ENCODE data around the gene CEBPA.

The CEBPA gene

GRCh38 chr19:33298146-33298911 lies 4.0 kb downstream of the CEBPA start:
- no peak for TF ChIP-seq ZBTB7A (IDR thresholded peaks at IDR 0.05; ENCODE audit: low read depth)
- no peak for TF ChIP-seq TAF1 (IDR thresholded peaks at IDR 0.05; ENCODE audit: low read depth)
- TF ChIP-seq, protein P1, sequence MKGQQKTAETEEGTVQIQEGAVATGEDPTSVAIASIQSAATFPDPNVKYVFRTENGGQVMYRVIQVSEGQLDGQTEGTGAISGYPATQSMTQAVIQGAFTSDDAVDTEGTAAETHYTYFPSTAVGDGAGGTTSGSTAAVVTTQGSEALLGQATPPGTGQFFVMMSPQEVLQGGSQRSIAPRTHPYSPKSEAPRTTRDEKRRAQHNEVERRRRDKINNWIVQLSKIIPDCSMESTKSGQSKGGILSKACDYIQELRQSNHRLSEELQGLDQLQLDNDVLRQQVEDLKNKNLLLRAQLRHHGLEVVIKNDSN (IDR thresholded peaks at IDR 0.05) = no peak
- TF ChIP-seq FOXM1 (IDR thresholded peaks at IDR 0.05; ENCODE audit: borderline replicate concordance, low read depth) = no peak
- no peak for TF ChIP-seq EP300 (IDR thresholded peaks at IDR 0.05; ENCODE audit: borderline replicate concordance)
- TF ChIP-seq, protein P2, sequence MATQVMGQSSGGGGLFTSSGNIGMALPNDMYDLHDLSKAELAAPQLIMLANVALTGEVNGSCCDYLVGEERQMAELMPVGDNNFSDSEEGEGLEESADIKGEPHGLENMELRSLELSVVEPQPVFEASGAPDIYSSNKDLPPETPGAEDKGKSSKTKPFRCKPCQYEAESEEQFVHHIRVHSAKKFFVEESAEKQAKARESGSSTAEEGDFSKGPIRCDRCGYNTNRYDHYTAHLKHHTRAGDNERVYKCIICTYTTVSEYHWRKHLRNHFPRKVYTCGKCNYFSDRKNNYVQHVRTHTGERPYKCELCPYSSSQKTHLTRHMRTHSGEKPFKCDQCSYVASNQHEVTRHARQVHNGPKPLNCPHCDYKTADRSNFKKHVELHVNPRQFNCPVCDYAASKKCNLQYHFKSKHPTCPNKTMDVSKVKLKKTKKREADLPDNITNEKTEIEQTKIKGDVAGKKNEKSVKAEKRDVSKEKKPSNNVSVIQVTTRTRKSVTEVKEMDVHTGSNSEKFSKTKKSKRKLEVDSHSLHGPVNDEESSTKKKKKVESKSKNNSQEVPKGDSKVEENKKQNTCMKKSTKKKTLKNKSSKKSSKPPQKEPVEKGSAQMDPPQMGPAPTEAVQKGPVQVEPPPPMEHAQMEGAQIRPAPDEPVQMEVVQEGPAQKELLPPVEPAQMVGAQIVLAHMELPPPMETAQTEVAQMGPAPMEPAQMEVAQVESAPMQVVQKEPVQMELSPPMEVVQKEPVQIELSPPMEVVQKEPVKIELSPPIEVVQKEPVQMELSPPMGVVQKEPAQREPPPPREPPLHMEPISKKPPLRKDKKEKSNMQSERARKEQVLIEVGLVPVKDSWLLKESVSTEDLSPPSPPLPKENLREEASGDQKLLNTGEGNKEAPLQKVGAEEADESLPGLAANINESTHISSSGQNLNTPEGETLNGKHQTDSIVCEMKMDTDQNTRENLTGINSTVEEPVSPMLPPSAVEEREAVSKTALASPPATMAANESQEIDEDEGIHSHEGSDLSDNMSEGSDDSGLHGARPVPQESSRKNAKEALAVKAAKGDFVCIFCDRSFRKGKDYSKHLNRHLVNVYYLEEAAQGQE (IDR thresholded peaks at IDR 0.05; ENCODE audit: low read depth) = no peak
- TF ChIP-seq YY1 (IDR thresholded peaks at IDR 0.05; ENCODE audit: low read depth) = no peak

DNA sequence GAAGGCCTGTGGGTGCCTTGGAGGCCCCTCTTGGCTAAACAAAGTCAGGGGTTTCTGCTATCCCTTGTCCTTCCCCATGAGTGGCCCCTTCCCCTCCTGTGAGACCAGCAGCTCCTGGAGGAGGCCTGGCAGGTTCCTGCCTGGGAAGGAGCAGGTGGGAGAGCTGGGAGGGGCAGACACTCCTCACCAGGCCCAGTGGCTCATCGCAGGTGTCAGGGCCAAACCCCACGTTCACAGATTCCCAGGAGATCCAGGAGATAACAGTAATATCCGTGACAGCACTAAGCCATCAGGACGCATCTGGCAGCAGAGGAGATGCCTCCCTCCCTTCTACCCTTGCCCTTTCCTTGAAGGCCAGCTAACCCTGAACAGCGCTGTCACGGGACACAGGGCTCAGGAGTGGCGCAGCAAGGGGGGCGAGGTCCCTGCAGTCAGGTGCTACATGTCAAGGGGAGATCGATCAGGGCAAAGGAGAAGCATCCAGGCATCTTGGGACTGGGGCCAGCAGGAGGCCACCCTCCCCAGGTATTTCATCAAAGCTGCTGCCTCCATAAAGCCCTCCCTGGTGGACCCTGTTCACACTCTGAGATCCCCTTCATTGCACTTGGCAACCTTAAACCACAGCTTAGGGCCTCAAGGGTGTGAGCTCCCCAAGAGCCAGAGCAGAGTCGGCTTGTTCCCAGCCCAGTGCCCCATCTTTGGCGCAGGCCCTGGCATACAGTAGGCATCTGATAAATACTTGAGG lies 4.8 kb downstream of the CEBPA start:
- TF ChIP-seq MAX (IDR thresholded peaks at IDR 0.05) (no peak), RAD21 (IDR thresholded peaks at IDR 0.05; ENCODE audit: low read depth) (no peak), EGR1 (IDR thresholded peaks at IDR 0.05) (no peak), ZBTB7A (IDR thresholded peaks at IDR 0.05; ENCODE audit: low read depth) (no peak), TAF1 (IDR thresholded peaks at IDR 0.05; ENCODE audit: low read depth) (no peak), EP300 (IDR thresholded peaks at IDR 0.05; ENCODE audit: borderline replicate concordance) (no peak), CREB1 (IDR thresholded peaks at IDR 0.05; ENCODE audit: low read depth) (no peak)
- TF ChIP-seq, protein P1 (IDR thresholded peaks at IDR 0.05) = no peak

DNA sequence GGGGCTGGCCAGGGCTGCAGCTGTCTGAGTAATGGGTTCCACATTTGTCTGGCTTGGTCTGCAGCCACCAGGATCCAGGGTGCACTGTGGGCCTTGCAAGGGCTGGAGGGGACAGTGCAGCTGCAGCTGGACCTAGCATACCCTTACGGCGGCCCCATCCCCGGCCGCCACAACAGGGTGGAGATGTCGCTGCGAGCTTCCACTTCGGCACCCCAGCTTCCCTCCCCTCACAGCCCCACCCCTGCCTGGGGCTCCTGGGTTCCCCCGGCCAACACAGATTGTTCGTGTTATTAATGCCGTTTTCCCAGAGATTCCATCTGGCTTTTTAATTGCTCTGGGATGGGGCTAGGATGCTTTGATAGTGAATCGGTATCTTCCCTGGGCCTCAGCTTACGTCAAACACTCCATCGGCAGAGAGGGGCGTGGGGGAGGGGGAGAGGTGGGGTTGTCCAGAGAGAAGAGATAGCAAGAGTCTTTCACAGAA lies 5.8 kb downstream of the CEBPA start:
- no peak for TF ChIP-seq CEBPB (IDR thresholded peaks at IDR 0.05)

- TF ChIP-seq, protein P2 (IDR thresholded peaks at IDR 0.05; ENCODE audit: low read depth) = no peak
- no peak for TF ChIP-seq ZBTB7A (IDR thresholded peaks at IDR 0.05; ENCODE audit: low read depth)
- no peak for TF ChIP-seq NFIC (IDR thresholded peaks at IDR 0.05)
- no peak for TF ChIP-seq CREB1 (IDR thresholded peaks at IDR 0.05; ENCODE audit: low read depth)
- TF ChIP-seq TAF1 (IDR thresholded peaks at IDR 0.05; ENCODE audit: low read depth) = no peak
- TF ChIP-seq MAX (IDR thresholded peaks at IDR 0.05) = no peak
- TF ChIP-seq FOXM1 (IDR thresholded peaks at IDR 0.05; ENCODE audit: borderline replicate concordance, low read depth) = no peak
- no peak for TF ChIP-seq EP300 (IDR thresholded peaks at IDR 0.05; ENCODE audit: borderline replicate concordance)
- no peak for TF ChIP-seq RAD21 (IDR thresholded peaks at IDR 0.05; ENCODE audit: low read depth)
- TF ChIP-seq EGR1 (IDR thresholded peaks at IDR 0.05) = no peak
- TF ChIP-seq, protein P1 (IDR thresholded peaks at IDR 0.05) = no peak
- TF ChIP-seq TCF12 (IDR thresholded peaks at IDR 0.05; ENCODE audit: low read depth) = no peak
- TF ChIP-seq YY1 (IDR thresholded peaks at IDR 0.05; ENCODE audit: low read depth) = no peak
- no peak for TF ChIP-seq TEAD4 (IDR thresholded peaks at IDR 0.05)
- TF ChIP-seq CEBPB (IDR thresholded peaks at IDR 0.05) = no peak
These were observed 6.5 kb downstream of the CEBPA start for GRCh38 chr19:33295621-33296487.

Measured in Ishikawa (cell line).